Head of caudate nucleus (tissue), 42 donors: ENCODE data around the gene ACVR1.
"Not testable (repeated sequence)": the region's sequence is repeated elsewhere in the genome, so short reads cannot be mapped to it uniquely, and the experiment has no call there.

Source experiments
- DNase-seq, 42 donors: peaks; one replicate each; pipeline versions ENCODE4 v3.0.0 to v3.0.0-alpha.2; 2020 to 2021; ENCODE audit warnings: mixed read lengths in 7 of 42
- intact Hi-C: fragments of 100-400 bp; cut with DNase I; formaldehyde crosslinking; loops from one replicate; pipeline ENCODE4 v1.15.0; 2022

Gene ACVR1

DNA sequence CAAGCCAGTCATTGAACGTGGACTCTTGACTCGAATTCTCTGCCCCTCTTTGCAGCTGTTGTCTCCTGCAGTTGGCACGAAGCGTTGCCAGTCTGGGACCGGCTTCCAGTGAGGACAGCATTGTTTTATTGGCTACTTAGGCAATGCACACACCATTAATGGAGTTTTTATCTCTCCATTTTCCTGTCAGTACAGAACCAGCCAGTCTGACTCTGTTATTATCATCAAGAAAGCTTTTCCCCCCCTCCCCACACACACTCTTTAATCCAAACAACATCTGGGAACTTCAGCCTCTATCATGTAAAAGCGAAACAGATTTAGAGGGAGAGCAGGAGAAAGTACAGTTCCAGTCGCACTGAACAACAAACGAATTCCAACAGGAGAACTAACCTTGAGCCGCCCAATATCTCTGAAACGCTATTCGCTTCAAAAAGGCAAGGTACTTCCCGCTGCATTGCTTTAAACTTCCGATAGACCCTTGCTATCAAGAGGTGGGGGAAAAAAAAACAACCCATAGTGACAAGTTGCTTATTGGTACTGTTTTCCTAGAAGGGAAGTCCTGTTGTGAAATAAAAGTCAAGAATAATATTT is 38.2 kb downstream of the ACVR1 start:
- DNase-seq, result peak; percentile 26 to 82 (median 62)
- intact Hi-C loops, result no loop called here

DNA sequence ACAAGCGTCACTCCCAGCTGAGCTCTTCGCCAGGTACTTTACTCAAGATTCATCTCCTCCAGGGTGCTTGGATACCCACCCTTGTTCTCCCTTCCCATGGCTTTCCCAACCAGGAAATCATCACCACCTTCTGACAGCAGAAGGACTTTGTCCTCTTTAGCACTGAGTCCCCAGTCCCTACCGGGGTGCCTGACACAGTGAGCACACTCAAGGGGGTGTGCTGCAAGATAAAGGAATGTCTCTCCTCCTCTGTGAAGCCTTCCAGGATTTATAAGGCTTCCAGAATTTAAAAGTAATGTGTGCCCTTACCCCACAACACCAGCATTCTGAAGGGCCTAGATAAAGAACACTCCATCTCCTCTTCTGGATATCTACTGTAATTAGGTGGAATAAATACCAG is 39.6 kb downstream of the ACVR1 start:
- DNase-seq, result no peak
- intact Hi-C loops, result no loop called here

DNA sequence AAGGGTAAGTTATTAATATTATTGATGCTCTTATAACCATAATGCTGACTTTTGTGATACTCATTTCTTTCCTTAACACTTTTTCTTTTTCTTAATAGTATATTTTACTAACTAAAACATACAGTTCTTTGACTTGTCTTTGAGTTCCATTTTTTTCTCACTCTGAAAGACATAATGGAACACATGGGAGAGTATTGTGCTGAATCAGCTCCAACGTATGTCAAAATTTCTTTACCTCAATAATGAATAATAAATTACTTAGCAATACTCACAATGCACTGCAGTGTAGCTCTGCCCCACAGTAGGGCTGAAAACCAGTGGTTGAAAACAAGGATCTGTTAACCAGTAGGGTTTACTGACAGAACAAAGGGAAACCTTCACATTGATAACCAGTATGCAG is 40.7 kb downstream of the ACVR1 start:
- intact Hi-C loops, result no loop called here
- no peak for DNase-seq

DNA sequence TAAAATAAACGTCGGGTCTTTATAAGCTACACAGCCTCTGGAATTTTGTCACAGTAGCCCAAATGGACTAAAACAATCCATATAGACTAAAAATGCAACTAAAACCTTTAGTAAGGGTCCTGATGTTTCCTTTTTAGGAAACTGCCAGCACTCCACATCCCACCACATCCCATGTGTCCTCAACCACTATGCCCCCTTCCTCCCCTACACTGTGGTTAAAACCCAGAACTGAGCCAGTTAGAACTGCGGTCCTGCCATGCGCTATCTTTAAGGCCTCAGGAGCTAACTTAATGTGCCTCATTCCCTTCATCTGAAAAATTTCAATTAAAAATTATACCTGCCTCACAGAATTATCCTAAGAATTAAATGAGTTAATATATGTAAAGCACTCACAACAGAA is 41.1 kb downstream of the ACVR1 start:
- no peak for DNase-seq
- intact Hi-C loops, result no loop called here

DNA sequence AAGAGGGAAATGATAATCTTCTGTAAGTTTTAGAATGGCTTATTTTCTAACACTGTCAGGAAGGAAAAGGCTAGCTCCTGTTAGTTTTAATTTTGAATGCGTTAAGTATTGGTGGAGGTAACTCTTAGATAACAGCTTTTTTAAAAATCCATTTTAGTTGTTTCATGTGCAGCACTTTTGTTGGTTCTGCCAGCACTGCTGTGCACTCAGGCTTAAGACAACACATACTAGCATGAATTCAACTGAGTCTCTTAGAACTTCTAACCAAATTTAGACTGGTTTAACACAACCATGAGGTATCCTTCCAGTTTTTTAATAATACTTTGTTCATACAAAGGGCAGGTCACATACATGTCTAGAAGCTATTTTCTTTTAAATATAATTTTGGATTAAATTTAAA is 42.4 kb downstream of the ACVR1 start:
- intact Hi-C loops, result no loop called here

GRCh38 chr2:157831573-157832315 is 44.4 kb downstream of the ACVR1 start:
- intact Hi-C loops, result no loop called here
- DNase-seq, result no peak

More for the DNA sequence above, 42.4 kb downstream of the ACVR1 start:
- DNase-seq, result no peak

DNA sequence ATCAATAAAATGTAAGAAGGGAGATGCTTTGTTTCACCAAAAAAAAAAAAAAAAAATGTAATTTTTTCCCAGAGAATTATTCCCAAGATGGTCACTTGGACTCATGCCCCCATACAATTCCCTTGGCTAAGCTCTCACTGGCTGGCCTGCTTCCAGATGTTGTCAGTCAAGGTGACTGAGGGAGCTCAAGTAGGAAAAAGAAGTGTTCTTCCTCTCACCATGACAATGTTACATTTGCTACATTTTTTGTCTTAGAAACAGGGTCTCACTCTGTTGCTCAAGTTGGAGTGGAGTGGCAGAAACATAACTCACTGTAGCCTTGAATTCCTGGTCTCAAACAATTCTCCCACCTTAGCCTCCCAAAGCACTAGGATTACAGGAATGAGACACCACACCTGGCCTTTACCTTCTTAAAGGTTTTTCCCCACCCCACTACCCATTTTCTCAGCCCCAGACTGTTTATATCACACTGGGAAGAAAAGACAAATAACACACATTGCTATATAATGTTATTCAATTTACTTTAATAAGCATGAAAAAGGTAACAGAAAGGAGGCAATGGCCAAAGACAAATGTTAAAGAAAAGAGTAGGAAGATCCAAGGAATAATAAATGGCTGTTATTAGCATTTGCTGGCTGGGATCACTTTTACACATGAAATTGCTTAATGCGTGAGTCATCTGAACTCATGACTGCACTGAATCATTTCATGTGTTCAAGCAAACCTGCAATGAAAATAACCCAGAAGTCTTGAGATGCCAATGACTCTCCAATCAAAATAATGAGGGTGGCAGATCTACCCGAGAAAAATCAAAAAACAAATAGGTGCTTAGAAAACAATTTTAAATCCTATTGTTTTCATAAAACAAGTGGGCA is 45.2 kb downstream of the ACVR1 start:
- peak in 11 of 42 donors; percentile 11 to 61 (median 42) for DNase-seq
- intact Hi-C loops, result no loop called here

DNA sequence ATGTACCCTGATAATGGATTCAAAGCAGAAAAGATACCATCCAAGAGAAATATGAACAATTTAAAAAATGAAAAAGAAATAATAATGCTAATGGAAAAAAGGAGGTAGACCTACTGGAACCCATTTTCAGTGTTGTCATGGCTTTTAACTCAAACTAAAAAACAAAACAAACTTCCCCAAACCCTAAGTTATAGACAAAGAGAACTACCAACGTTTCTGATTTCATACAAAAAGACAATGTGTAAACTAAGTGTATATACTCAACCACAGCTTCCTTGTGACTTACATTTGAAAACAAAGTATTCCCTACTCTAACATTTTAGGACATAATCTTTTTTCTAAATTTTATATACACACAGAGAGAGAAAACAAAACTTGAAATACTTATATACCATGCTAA is 45.9 kb downstream of the ACVR1 start:
- intact Hi-C loops, result no loop called here
- no peak for DNase-seq

- DNase-seq, result no peak
Observed at GRCh38 chr2:157827377-157827776, 48.8 kb downstream of the ACVR1 start.

DNA sequence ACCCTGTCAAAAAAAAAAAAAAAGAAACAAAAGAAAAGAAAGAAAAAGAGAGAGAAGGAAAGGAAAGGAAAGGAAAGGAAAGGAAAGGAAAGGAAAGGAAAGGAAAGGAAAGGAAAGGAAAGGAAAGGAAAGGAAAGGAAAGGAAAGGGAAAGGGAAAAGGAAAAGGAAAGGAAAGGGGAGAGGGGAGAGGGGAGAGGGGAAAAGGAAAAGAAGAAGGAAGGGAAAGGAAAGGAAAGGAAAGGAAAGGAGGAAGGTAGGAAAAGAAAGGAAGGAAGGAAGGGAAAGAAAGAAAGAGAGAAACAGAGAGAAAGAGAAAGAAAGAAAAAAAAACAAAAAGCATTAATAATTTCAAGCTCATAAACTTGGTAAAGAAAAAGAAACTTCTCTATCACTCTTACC is 49.5 kb downstream of the ACVR1 start:
- intact Hi-C loops, result not testable (repeated sequence)

More at GRCh38 chr2:157827377-157827776, 48.8 kb downstream of the ACVR1 start:
- intact Hi-C loops, result no loop called here

GRCh38 chr2:157825885-157826284 is 50.2 kb downstream of the ACVR1 start:
- intact Hi-C loops, result no loop called here
- no peak for DNase-seq

More for the DNA sequence above, 49.5 kb downstream of the ACVR1 start:
- not testable (repeated sequence) for DNase-seq

GRCh38 chr2:157822993-157823392 is 53.1 kb downstream of the ACVR1 start:
- intact Hi-C loops, result no loop called here
- no peak for DNase-seq

DNA sequence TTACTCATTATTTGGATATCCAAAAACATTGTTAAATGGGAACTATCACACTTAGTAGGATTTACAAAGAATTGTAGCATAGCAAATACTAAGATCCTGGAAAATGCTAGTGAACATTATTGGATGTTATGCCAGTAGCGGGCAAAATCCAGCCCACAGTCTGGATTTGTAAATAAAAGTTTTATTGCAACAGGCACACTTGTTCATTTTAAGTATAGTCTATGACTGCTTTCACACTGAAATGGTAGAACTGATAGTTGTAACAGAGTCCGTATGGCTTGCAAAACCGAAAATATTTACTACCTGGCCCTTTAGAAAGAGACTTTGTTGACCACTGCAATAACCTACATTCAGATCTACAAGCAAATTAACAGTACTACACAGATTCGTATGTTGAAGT is 53.6 kb downstream of the ACVR1 start:
- intact Hi-C loops, result no loop called here
- DNase-seq, result no peak

- intact Hi-C loops, result no loop called here
- no peak for DNase-seq
Observed at GRCh38 chr2:157821519-157822131, 54.5 kb downstream of the ACVR1 start.

- DNase-seq, result no peak
- intact Hi-C loops, result no loop called here
Observed at GRCh38 chr2:157820193-157820592, 55.9 kb downstream of the ACVR1 start.

- intact Hi-C loops, result no loop called here
- no peak for DNase-seq
Observed at GRCh38 chr2:157819761-157820160, 56.4 kb downstream of the ACVR1 start.

DNA sequence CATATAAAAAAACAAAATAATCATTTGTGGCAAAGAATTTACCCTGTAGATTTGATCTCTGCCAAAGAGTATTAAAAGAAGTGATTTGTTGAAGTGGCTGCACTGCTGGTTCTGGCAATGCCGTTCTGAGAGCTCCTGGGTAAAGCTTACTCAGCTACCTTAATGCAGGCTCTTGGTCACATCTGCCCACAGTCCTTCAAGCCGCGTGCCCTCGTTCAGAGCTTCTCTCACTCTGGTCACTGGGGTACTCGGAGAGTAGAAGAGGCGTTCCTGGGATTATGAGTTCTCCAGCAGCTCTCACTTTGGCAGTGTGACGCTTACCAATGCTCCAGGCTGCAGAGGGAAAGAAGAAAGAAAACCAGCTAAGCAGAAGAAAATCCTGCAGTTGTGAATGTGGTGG is 57.9 kb downstream of the ACVR1 start:
- intact Hi-C loops, result no loop called here
- DNase-seq, result no peak

DNA sequence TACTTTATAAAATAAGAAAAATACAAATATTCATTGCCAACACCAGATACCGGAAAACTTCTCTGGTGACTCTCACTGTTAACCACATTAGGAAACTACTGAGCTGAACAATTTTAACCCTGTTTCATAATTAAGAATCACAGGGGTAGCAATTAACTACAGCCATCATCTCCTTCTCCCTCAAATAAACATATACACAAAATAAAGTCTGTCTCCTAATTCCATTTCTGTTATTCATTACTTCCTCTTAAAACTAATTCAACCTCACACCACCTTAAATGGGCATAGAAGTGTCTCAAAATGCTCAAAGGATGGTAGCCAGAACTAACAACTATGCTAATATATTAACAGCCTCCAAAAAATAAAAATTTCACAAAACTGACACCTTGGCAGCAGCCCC is 60.7 kb downstream of the ACVR1 start:
- DNase-seq, result no peak
- intact Hi-C loops, result no loop called here

DNA sequence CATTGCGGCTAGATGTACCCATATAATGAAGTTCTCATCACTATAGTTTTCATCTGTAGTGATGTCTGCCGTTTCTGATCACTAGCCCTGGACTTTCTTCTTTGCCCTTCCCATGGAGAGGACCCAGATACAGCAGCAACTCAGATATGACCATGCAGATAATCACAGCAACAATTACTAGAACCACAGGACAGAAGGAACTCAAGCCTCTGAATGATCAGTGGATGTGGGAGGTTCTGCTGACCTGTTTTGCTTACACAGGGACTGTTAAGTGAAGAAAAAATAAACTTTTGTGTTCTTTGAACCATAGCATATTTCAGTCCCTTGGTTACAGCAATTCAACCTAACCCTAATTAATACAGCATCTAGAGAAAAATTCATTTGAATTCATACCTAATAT is 62.7 kb downstream of the ACVR1 start:
- intact Hi-C loops, result no loop called here

GRCh38 chr2:157810037-157810436 is 66.1 kb downstream of the ACVR1 start:
- intact Hi-C loops, result no loop called here
- DNase-seq, result no peak

More for the DNA sequence above, 62.7 kb downstream of the ACVR1 start:
- DNase-seq, result no peak
